Urinary bladder (tissue), 4 donors: ENCODE data around the gene SOCS4. TPM values are rescaled to one million over a fixed set of nuclear protein-coding genes. Genes with fewer than 3 reads are reported as not detected.
"Not testable (repeated sequence)": the region's sequence is repeated elsewhere in the genome, so short reads cannot be mapped to it uniquely, and the experiment has no call there.

Source experiments
- DNase-seq: peaks from one replicate; pipeline ENCODE4 v3.0.0-alpha.2; 2015; ENCODE audit errors: extremely low spot score
- H3K27ac ChIP-seq: one replicate; pipeline ENCODE4 v1.5.1; 2013; ENCODE audit warnings: low read depth, mild to moderate bottlenecking, moderate library complexity
- H3K36me3 ChIP-seq: one replicate; pipeline ENCODE4 v1.6.1; 2013; ENCODE audit warnings: mild to moderate bottlenecking, moderate library complexity; ENCODE audit not compliant: insufficient read depth
- H3K4me1 ChIP-seq: one replicate; pipeline ENCODE4 v1.6.1; 2013; ENCODE audit warnings: mild to moderate bottlenecking, moderate library complexity; ENCODE audit not compliant: insufficient read depth
- H3K4me3 ChIP-seq: one replicate; pipeline ENCODE4 v1.5.1; 2013; ENCODE audit warnings: low read depth, low read length
- WGBS: extraction: QIAGEN DNeasy Blood & Tissue Kit; methylation state at CpG from one replicate; pipeline ENCODE4 v1.1.7; 2013; 5-methylcytosine and 5-hydroxymethylcytosine counted together
- polyA plus RNA-seq: library from polyadenylated mRNA; stranded (reverse); fragments of 200-250 nt; gene quantifications from one replicate; pipeline ENCODE4 v1.2.3, GENCODE V29; 2013
- total RNA-seq: library from RNA; depleted of rRNA; stranded (reverse); fragments of >200 nt; gene quantifications from one replicate; pipeline ENCODE4 v1.2.3, GENCODE V29; 2014
- donor health status: healthy with polysubstance abuse.
- donor health status: healthy.

The SOCS4 gene
- total RNA-seq = 32.9 TPM
- polyA plus RNA-seq = 7.8 TPM

- H3K4me1 ChIP-seq = no peaks in the 10 kb centered on the region
- peak; percentile 75 for DNase-seq
- H3K36me3 ChIP-seq = no peaks in the 10 kb centered on the region
- under 1% methylated on average over 56 of the region's 56 CpGs for WGBS
- H3K27ac ChIP-seq = peak within 1 kb of the TSS; percentile 53
- peak within 1 kb of the TSS; percentile 79 for H3K4me3 ChIP-seq
These were observed at the start of gene SOCS4, which contains the start of gene WDHD1 for GRCh38 chr14:55026793-55027561. Gene SOCS4, plus strand, starts transcription at chr14:55027236. Its CDS starts 15,806 bp downstream, at chr14:55043042. Gene WDHD1, minus strand, starts transcription at chr14:55027099. Its CDS starts 312 bp downstream, at chr14:55026787.

- Histone ChIP-seq H3K4me1 (no peaks in the 10 kb centered on the region), H3K4me3 (no peak overlapping the region), H3K27ac (no peak overlapping the region), H3K36me3 (no peaks in the 10 kb centered on the region)
- no peak for DNase-seq
- WGBS = 94% methylated on average over 3 of the region's 3 CpGs
These were observed 48.0 kb upstream of the SOCS4 start for GRCh38 chr14:54979039-54979438.

- DNase-seq = no peak
- WGBS = 83% methylated on average over 6 of the region's 6 CpGs
These were observed 45.3 kb upstream of the SOCS4 start for GRCh38 chr14:54981698-54982097.

GRCh38 chr14:54985156-54985555 is 41.9 kb upstream of the SOCS4 start:
- H3K4me1 ChIP-seq = no peaks in the 10 kb centered on the region
- 90% methylated on average over 4 of the region's 4 CpGs for WGBS
- DNase-seq = peak; percentile 3
- H3K4me3 ChIP-seq = no peak overlapping the region
- H3K36me3 ChIP-seq = no peaks in the 10 kb centered on the region
- H3K27ac ChIP-seq = no peak overlapping the region

More at GRCh38 chr14:54981698-54982097, 45.3 kb upstream of the SOCS4 start:
- H3K4me3 ChIP-seq = no peak overlapping the region
- no peaks in the 10 kb centered on the region for H3K36me3 ChIP-seq
- no peaks in the 10 kb centered on the region for H3K4me1 ChIP-seq
- H3K27ac ChIP-seq = no peak overlapping the region

- Histone ChIP-seq H3K4me3 (no peak overlapping the region), H3K27ac (no peak overlapping the region), H3K36me3 (no peaks in the 10 kb centered on the region), H3K4me1 (no peaks in the 10 kb centered on the region)
- 83% methylated on average over 3 of the region's 3 CpGs for WGBS
- no peak for DNase-seq
These were observed 26.7 kb upstream of the SOCS4 start for GRCh38 chr14:55000381-55000780.

- Histone ChIP-seq H3K36me3 (no peaks in the 10 kb centered on the region), H3K4me1 (no peaks in the 10 kb centered on the region), H3K27ac (no peak overlapping the region), H3K4me3 (no peak overlapping the region)
- 85% methylated on average over 4 of the region's 4 CpGs for WGBS
- DNase-seq = no peak
These were observed 22.0 kb upstream of the SOCS4 start for GRCh38 chr14:55005071-55005470.

- no peaks in the 10 kb centered on the region for H3K36me3 ChIP-seq
- H3K4me1 ChIP-seq = no peaks in the 10 kb centered on the region
- no peak for DNase-seq
- H3K27ac ChIP-seq = no peak overlapping the region
- H3K4me3 ChIP-seq = no peak overlapping the region
- 84% methylated on average over 2 of the region's 2 CpGs for WGBS
These were observed 12.0 kb upstream of the SOCS4 start for GRCh38 chr14:55015006-55015405.

GRCh38 chr14:55019968-55020554 is 7.0 kb upstream of the SOCS4 start:
- H3K27ac ChIP-seq = no peak overlapping the region
- H3K4me1 ChIP-seq = no peaks in the 10 kb centered on the region
- H3K36me3 ChIP-seq = no peaks in the 10 kb centered on the region
- WGBS = 95% methylated on average over 2 of the region's 2 CpGs
- DNase-seq = no peak
- H3K4me3 ChIP-seq = no peak overlapping the region

GRCh38 chr14:55024365-55024764 is 2.7 kb upstream of the SOCS4 start:
- H3K27ac ChIP-seq, H3K4me3 ChIP-seq, H3K4me1 ChIP-seq, DNase-seq, H3K36me3 ChIP-seq: not testable (repeated sequence)
- 82% methylated on average over 2 of the region's 5 CpGs for WGBS

GRCh38 chr14:55025948-55026347 is 1.1 kb upstream of the SOCS4 start:
- H3K27ac ChIP-seq = no peak overlapping the region
- 17% methylated on average over 7 of the region's 7 CpGs for WGBS
- no peaks in the 10 kb centered on the region for H3K4me1 ChIP-seq
- H3K36me3 ChIP-seq = no peaks in the 10 kb centered on the region
- no peak for DNase-seq
- peak overlapping the region; percentile 79 for H3K4me3 ChIP-seq

- under 1% methylated on average over 9 of the region's 9 CpGs for WGBS
- H3K4me1 ChIP-seq = no peaks in the 10 kb centered on the region
- H3K27ac ChIP-seq = no peak overlapping the region
- DNase-seq = no peak
- H3K36me3 ChIP-seq = no peaks in the 10 kb centered on the region
- H3K4me3 ChIP-seq = peak overlapping the region; percentile 79
These were observed 619 bp upstream of the SOCS4 start for GRCh38 chr14:55026441-55026792.

- H3K27ac ChIP-seq = no peak overlapping the region
These were observed 1.0 kb downstream of the SOCS4 start for GRCh38 chr14:55028066-55028465.

GRCh38 chr14:55028476-55028875 is 1.4 kb downstream of the SOCS4 start:
- Histone ChIP-seq H3K4me1 (no peaks in the 10 kb centered on the region), H3K36me3 (no peaks in the 10 kb centered on the region), H3K4me3 (peak overlapping the region; percentile 18), H3K27ac (no peak overlapping the region)
- no peak for DNase-seq
- 65% methylated on average over 4 of the region's 4 CpGs for WGBS

More at GRCh38 chr14:55028066-55028465, 1.0 kb downstream of the SOCS4 start:
- no peak for DNase-seq
- no peaks in the 10 kb centered on the region for H3K36me3 ChIP-seq
- 4% methylated on average over 8 of the region's 8 CpGs for WGBS
- H3K4me3 ChIP-seq = peak overlapping the region; percentile 18
- no peaks in the 10 kb centered on the region for H3K4me1 ChIP-seq

- 41% methylated on average over 2 of the region's 2 CpGs for WGBS
- Histone ChIP-seq H3K27ac (no peak overlapping the region), H3K4me3 (no peak overlapping the region), H3K36me3 (no peaks in the 10 kb centered on the region), H3K4me1 (no peaks in the 10 kb centered on the region)
- no peak for DNase-seq
These were observed 4.2 kb downstream of the SOCS4 start for GRCh38 chr14:55031190-55031589.
